Measurements from ENCODE around the gene IPO13.

IPO13 gene

DNA sequence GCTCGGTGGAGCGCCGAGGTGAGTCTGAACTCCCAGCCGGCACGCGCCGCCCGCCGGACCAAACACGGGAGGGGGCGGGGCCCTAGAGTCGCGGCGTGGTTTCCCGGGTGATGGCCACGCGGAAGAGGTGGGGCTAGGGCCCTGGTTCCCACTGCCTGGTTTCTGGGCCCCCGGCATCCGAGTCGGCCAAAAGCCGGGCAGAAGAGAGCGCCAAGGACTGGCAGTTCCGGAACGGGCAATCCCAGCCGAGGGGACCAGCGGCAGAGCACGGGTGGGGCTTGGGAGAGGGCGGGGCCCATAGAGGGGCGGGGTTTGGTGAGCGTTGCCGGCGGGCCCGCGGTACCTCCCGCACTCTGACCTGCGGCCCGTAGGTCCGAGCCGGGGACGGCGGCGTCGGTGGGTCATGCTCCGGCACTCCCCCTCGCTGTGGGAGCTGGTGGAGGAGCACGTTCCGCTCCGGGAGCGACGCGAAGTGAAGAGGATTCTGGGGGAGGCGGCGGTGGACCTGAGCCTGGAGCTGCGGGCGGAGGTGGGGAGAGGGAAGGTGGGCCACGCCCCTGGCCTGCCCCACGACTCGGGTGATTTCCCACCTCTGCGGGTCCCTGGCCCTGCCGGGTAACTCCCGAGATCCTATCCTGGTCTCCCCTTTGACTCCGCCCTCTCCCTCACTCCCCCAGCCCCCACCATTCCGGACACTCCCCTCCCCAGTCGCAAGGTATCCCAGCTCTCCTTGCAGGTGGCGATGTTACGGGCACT, 44.9 kb downstream of the IPO13 start, which contains the start of gene CCDC24:
Gene CCDC24, plus strand, starts transcription at position 124 of the 756 bp plus-strand sequence. Its CDS starts 280 bp downstream, at position 404.
- H3K4me3 ChIP-seq (ENCODE audit: low read depth, low read length), result peak within 1 kb of the TSS; percentile 69
- DNase-seq, result peak; percentile 84
- TF ChIP-seq, protein P1, sequence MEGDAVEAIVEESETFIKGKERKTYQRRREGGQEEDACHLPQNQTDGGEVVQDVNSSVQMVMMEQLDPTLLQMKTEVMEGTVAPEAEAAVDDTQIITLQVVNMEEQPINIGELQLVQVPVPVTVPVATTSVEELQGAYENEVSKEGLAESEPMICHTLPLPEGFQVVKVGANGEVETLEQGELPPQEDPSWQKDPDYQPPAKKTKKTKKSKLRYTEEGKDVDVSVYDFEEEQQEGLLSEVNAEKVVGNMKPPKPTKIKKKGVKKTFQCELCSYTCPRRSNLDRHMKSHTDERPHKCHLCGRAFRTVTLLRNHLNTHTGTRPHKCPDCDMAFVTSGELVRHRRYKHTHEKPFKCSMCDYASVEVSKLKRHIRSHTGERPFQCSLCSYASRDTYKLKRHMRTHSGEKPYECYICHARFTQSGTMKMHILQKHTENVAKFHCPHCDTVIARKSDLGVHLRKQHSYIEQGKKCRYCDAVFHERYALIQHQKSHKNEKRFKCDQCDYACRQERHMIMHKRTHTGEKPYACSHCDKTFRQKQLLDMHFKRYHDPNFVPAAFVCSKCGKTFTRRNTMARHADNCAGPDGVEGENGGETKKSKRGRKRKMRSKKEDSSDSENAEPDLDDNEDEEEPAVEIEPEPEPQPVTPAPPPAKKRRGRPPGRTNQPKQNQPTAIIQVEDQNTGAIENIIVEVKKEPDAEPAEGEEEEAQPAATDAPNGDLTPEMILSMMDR (IDR thresholded peaks at IDR 0.05; ENCODE audit: low read depth, low read length), result 0 out of 2 replicates have a peak, but pooled peaks have one; percentile 4
- H3K9me3 ChIP-seq (ENCODE audit: severe bottlenecking), result no peaks in the 10 kb centered on the region
- H3K27ac ChIP-seq, result peak within 1 kb of the TSS; percentile 60
- peaks cover 9% of the 10 kb centered on the region; the same call in 1 of the 2 replicates for H3K36me3 ChIP-seq
- no peaks in the 10 kb centered on the region for H3K27me3 ChIP-seq (ENCODE audit: insufficient read depth, low read depth, severe bottlenecking)

DNA sequence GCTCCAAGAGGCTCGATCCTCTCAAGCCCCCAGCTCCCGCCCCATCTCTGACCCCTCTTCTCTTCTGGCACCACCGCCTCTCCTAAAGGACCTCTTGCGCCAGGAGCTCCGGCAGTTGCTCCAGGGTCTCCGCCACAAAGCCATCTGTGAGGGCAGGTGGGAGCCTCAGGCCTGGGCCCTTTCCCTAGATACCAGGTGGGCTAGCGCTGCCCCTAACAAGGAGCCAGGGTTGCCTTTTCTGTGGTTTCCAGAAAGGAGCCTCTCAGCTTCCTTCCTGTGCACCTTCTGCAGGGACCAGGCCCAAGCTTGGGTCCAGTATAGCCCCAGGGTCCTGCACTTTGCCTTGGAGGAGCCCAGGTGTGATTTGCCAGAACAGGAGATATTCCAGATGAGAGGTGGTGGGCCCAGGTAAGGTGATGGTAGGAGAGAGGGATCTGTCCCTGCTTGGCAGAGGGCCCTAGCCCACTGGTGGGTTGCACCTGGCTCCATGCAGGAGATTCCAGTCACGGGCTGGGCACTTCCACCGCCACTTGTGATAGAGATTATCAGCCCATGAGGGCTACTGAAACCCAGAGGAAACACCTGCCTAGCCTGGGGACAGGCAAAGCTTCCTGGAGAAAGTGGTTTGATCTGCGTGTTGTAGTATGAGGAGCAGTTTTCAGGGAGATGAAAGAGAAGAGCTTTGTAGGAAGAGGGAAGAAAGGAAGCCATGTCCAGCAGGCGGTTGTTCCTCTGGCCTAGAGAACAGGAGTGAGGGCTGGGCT, 45.7 kb downstream of the IPO13 start:
- peak overlapping the region; percentile 69 for H3K4me3 ChIP-seq (ENCODE audit: low read depth, low read length)
- H3K27ac ChIP-seq, result peak overlapping the region; percentile 60

DNA sequence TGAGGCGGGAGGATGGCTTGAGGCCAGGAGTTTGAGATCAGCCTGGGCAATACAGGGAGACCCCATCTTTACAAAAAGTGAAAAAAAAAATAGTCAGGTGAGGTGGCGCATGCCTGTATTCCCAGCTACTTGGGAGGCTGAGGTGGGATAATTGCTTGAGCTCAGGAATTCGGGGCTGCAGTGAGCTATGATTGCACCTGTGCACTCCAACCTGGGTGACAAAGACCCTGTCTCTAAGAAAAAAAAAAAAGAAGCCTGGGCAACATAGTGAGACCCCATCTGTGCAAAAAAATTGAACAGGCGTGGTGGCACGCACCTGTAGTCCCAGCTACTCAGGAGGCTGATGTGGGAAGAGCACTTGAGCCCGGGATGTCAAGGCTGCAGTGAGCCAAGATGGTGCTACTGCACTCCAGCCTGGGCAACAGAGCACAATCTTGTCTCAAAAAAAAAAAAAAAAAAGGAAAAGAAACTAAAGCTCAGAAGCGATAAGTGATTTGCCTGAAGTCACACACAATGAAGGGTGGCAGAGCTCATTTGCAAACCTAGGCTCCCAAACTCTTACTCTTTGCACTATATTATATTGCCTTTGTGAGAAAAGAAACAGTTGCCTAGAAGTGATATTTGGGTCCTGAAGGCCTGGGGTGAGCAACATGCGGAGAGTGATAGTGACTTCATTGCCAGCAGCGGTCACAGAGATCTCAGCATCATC, 46.6 kb downstream of the IPO13 start:
- TF ChIP-seq, protein P1 (IDR thresholded peaks at IDR 0.05; ENCODE audit: low read depth, low read length), result no peak
- DNase-seq, result no peak
- no peak overlapping the region for H3K27ac ChIP-seq

More for the DNA sequence above, 45.7 kb downstream of the IPO13 start:
- H3K36me3 ChIP-seq, result peaks cover 4% of the 10 kb centered on the region; the same call in 1 of the 2 replicates
- no peaks in the 10 kb centered on the region for H3K9me3 ChIP-seq (ENCODE audit: severe bottlenecking)
- TF ChIP-seq, protein P1 (IDR thresholded peaks at IDR 0.05; ENCODE audit: low read depth, low read length), result no peak
- no peaks in the 10 kb centered on the region for H3K27me3 ChIP-seq (ENCODE audit: insufficient read depth, low read depth, severe bottlenecking)
- no peak for DNase-seq

DNA sequence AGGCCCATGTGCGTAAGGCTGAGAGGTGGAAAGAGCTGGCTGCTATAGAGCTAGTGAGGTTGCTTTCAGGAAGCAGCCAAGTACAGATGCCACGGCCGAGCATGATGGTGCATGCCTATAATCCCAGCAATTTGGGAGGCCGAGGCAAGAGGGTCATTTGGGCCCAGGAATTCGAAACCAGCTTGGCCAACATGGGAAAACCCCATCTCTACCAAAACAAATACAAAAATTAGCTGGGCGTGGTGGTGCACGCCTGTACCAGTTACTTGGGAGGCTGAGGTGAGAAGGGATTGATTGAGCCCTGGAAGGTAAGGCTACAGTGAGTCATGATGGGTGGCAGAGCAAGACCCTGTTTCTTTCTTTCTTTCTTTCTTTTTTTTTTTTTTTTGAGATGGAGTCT, 47.3 kb downstream of the IPO13 start:
- TF ChIP-seq, protein P1 (IDR thresholded peaks at IDR 0.05; ENCODE audit: low read depth, low read length), result no peak
- Histone ChIP-seq H3K9me3 (ENCODE audit: severe bottlenecking) (no peaks in the 10 kb centered on the region), H3K27me3 (ENCODE audit: insufficient read depth, low read depth, severe bottlenecking) (no peaks in the 10 kb centered on the region), H3K36me3 (0 out of 2 replicates have a peak, but pooled peaks cover 2% of the 10 kb centered on the region), H3K27ac (no peak overlapping the region), H3K4me3 (ENCODE audit: low read depth, low read length) (no peak overlapping the region)
- DNase-seq, result no peak

More for the DNA sequence above, 46.6 kb downstream of the IPO13 start:
- Histone ChIP-seq H3K36me3 (0 out of 2 replicates have a peak, but pooled peaks cover 2% of the 10 kb centered on the region), H3K27me3 (ENCODE audit: insufficient read depth, low read depth, severe bottlenecking) (no peaks in the 10 kb centered on the region), H3K4me3 (ENCODE audit: low read depth, low read length) (no peak overlapping the region), H3K9me3 (ENCODE audit: severe bottlenecking) (no peaks in the 10 kb centered on the region)
